T-helper 1 cell treated with Interleukin-12 subunit alpha and Interleukin-12 subunit beta and Interleukin-4 antibody, amounts not matched to agents 30 μg/mL and 1 μg/mL, for 36 hours (primary cell): ENCODE results near the gene SCAMP3.

Experiments
- H3K27ac Mint-ChIP-seq: one replicate; pipeline ENCODE4 v1.8.0; 2021; ENCODE audit warnings: mild to moderate bottlenecking, mixed read lengths
- H3K27me3 Mint-ChIP-seq: one replicate; pipeline ENCODE4 v1.8.0; 2021; ENCODE audit warnings: low read depth, mixed read lengths
- H3K36me3 Mint-ChIP-seq: one replicate; pipeline ENCODE4 v1.8.0; 2021; ENCODE audit warnings: low read depth, mixed read lengths
- H3K4me1 Mint-ChIP-seq: one replicate; pipeline ENCODE4 v1.8.0; 2021; ENCODE audit warnings: low read depth, mixed read lengths
- H3K4me3 Mint-ChIP-seq: one replicate; pipeline ENCODE4 v1.8.0; 2021; ENCODE audit warnings: mild to moderate bottlenecking, moderate library complexity, mixed read lengths
- H3K9me3 Mint-ChIP-seq: one replicate; pipeline ENCODE4 v1.8.0; 2021; ENCODE audit warnings: mixed read lengths

Gene SCAMP3

GRCh38 chr1:155261852-155262673 lies at the start of gene SCAMP3:
SCAMP3 (minus strand) TSS chr1:155262360; CDS start chr1:155262151, 209 bp downstream.
- Mint-ChIP-seq H3K4me3 (peak within 1 kb of the TSS; percentile 100), H3K27me3 (no peaks in the 10 kb centered on the region), H3K4me1 (peaks cover 31% of the 10 kb centered on the region), H3K36me3 (peaks cover 59% of the 10 kb centered on the region), H3K27ac (peak within 1 kb of the TSS; percentile 99), H3K9me3 (no peaks in the 10 kb centered on the region)

GRCh38 chr1:155309423-155310021 lies 47.4 kb upstream of the SCAMP3 start:
- no peaks in the 10 kb centered on the region for H3K27me3 Mint-ChIP-seq
- H3K27ac Mint-ChIP-seq, result peak overlapping the region; percentile 97
- H3K4me1 Mint-ChIP-seq, result peaks cover 43% of the 10 kb centered on the region
- H3K36me3 Mint-ChIP-seq, result peaks cover 31% of the 10 kb centered on the region
- H3K9me3 Mint-ChIP-seq, result no peaks in the 10 kb centered on the region
- H3K4me3 Mint-ChIP-seq, result peak overlapping the region; percentile 95

- Mint-ChIP-seq H3K36me3 (peaks cover 31% of the 10 kb centered on the region), H3K27me3 (no peaks in the 10 kb centered on the region), H3K27ac (peak within 1 kb of the TSS; percentile 97), H3K4me3 (peak within 1 kb of the TSS; percentile 95), H3K4me1 (peaks cover 43% of the 10 kb centered on the region), H3K9me3 (no peaks in the 10 kb centered on the region)
These were observed 46.6 kb upstream of the SCAMP3 start, which contains the start of gene FDPS for GRCh38 chr1:155308493-155309422. FDPS (plus strand) TSS chr1:155308866; CDS start chr1:155309790, 924 bp downstream.

GRCh38 chr1:155307247-155307740 lies 45.1 kb upstream of the SCAMP3 start:
- Mint-ChIP-seq H3K27me3 (no peaks in the 10 kb centered on the region), H3K4me1 (peaks cover 35% of the 10 kb centered on the region), H3K9me3 (no peaks in the 10 kb centered on the region), H3K36me3 (peaks cover 21% of the 10 kb centered on the region), H3K4me3 (no peak overlapping the region), H3K27ac (peak overlapping the region; percentile 41)

GRCh38 chr1:155305881-155306391 lies 43.8 kb upstream of the SCAMP3 start:
- no peaks in the 10 kb centered on the region for H3K27me3 Mint-ChIP-seq
- peak overlapping the region; percentile 63 for H3K27ac Mint-ChIP-seq
- peaks cover 11% of the 10 kb centered on the region for H3K36me3 Mint-ChIP-seq
- H3K9me3 Mint-ChIP-seq, result no peaks in the 10 kb centered on the region
- peaks cover 22% of the 10 kb centered on the region for H3K4me1 Mint-ChIP-seq
- no peak overlapping the region for H3K4me3 Mint-ChIP-seq

GRCh38 chr1:155304558-155305063 lies 42.5 kb upstream of the SCAMP3 start:
- Mint-ChIP-seq H3K9me3 (no peaks in the 10 kb centered on the region), H3K4me3 (no peak overlapping the region), H3K27ac (no peak overlapping the region), H3K27me3 (no peaks in the 10 kb centered on the region), H3K4me1 (peaks cover 11% of the 10 kb centered on the region), H3K36me3 (peaks cover 6% of the 10 kb centered on the region)

GRCh38 chr1:155301342-155301841 lies 39.2 kb upstream of the SCAMP3 start, which contains the start of gene PKLR:
PKLR (minus strand) TSS chr1:155301438; CDS start chr1:155301395, 43 bp downstream.
- H3K27me3 Mint-ChIP-seq, result peaks cover 20% of the 10 kb centered on the region
- peaks cover 8% of the 10 kb centered on the region for H3K4me1 Mint-ChIP-seq
- no peak within 1 kb of the TSS for H3K4me3 Mint-ChIP-seq
- H3K36me3 Mint-ChIP-seq, result peaks cover 6% of the 10 kb centered on the region
- no peak within 1 kb of the TSS for H3K27ac Mint-ChIP-seq
- no peaks in the 10 kb centered on the region for H3K9me3 Mint-ChIP-seq

GRCh38 chr1:155300553-155301329 lies 38.6 kb upstream of the SCAMP3 start:
- no peak overlapping the region for H3K4me3 Mint-ChIP-seq
- no peaks in the 10 kb centered on the region for H3K9me3 Mint-ChIP-seq
- peaks cover 5% of the 10 kb centered on the region for H3K4me1 Mint-ChIP-seq
- H3K27ac Mint-ChIP-seq, result no peak overlapping the region
- peaks cover 7% of the 10 kb centered on the region for H3K36me3 Mint-ChIP-seq
- peaks cover 27% of the 10 kb centered on the region for H3K27me3 Mint-ChIP-seq

GRCh38 chr1:155300024-155300423 lies 37.9 kb upstream of the SCAMP3 start:
- no peak overlapping the region for H3K4me3 Mint-ChIP-seq
- peaks cover 30% of the 10 kb centered on the region for H3K27me3 Mint-ChIP-seq
- peaks cover 5% of the 10 kb centered on the region for H3K4me1 Mint-ChIP-seq
- H3K27ac Mint-ChIP-seq, result no peak overlapping the region
- no peaks in the 10 kb centered on the region for H3K9me3 Mint-ChIP-seq
- H3K36me3 Mint-ChIP-seq, result peaks cover 8% of the 10 kb centered on the region

- no peak overlapping the region for H3K4me3 Mint-ChIP-seq
These were observed 35.2 kb upstream of the SCAMP3 start for GRCh38 chr1:155297384-155297783.

GRCh38 chr1:155296661-155297060 lies 34.5 kb upstream of the SCAMP3 start:
- Mint-ChIP-seq H3K4me1 (peaks cover 9% of the 10 kb centered on the region), H3K9me3 (no peaks in the 10 kb centered on the region), H3K27me3 (peaks cover 55% of the 10 kb centered on the region), H3K36me3 (peaks cover 8% of the 10 kb centered on the region), H3K27ac (no peak overlapping the region), H3K4me3 (no peak overlapping the region)

More at GRCh38 chr1:155297384-155297783, 35.2 kb upstream of the SCAMP3 start:
- peaks cover 51% of the 10 kb centered on the region for H3K27me3 Mint-ChIP-seq
- no peak overlapping the region for H3K27ac Mint-ChIP-seq
- H3K36me3 Mint-ChIP-seq, result peaks cover 8% of the 10 kb centered on the region
- peaks cover 9% of the 10 kb centered on the region for H3K4me1 Mint-ChIP-seq
- H3K9me3 Mint-ChIP-seq, result no peaks in the 10 kb centered on the region

GRCh38 chr1:155295942-155296267 lies 33.7 kb upstream of the SCAMP3 start:
- Mint-ChIP-seq H3K4me1 (peaks cover 9% of the 10 kb centered on the region), H3K4me3 (no peak overlapping the region), H3K27ac (no peak overlapping the region), H3K36me3 (peaks cover 8% of the 10 kb centered on the region), H3K27me3 (peaks cover 59% of the 10 kb centered on the region), H3K9me3 (no peaks in the 10 kb centered on the region)
